ENCODE data around the gene ITGB1. TPM values are rescaled to one million over a fixed set of nuclear protein-coding genes. Genes with fewer than 3 reads are reported as not detected.

ITGB1 gene
- total and polyA plus RNA-seq, 5 experiments from 2014 or later: 26.1 to 107 (median 34.2) TPM

- Mint-ChIP-seq H3K27ac (no peak overlapping the region), H3K36me3 (peaks cover 0 to 2% (median 0%) of the 10 kb centered on the region in 3 donors), H3K27me3 (no peaks in the 10 kb centered on the region), H3K4me1 (peaks cover 0 to 6% (median 5%) of the 10 kb centered on the region in 4 donors), H3K4me3 (no peak overlapping the region), H3K9me3 (no peaks in the 10 kb centered on the region)
- ATAC-seq (no peak), DNase-seq (no peak)
- POLR2A ChIA-PET: no interaction called here
Observed at GRCh38 chr10:32888161-32888927, 69.7 kb downstream of the ITGB1 start.

DNA sequence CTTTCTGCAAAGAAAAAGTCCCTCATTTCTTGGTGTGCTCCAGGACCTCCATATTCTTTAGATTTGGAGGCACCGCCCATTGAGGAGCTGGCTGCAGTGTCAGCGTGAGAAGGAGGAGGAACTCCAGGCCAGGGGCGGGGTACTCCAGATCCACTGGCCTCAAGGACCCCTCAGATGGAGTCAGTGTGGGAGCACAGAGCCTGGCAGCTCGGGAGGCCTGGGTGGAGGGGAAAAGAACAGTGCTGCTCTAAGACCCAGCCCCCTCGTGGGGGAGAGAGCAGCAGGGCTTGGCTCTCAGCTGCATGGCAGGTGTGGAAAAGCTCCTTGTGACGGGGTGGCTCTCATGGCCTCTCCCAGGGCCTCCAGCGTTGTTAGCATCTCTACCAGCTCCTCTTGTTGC lies 70.5 kb downstream of the ITGB1 start:
- POLR2A ChIA-PET: no interaction called here
- ATAC-seq: no peak
- Mint-ChIP-seq H3K4me3 (no peak overlapping the region), H3K9me3 (no peaks in the 10 kb centered on the region), H3K27me3 (no peaks in the 10 kb centered on the region), H3K4me1 (peaks cover 0 to 6% (median 5%) of the 10 kb centered on the region in 4 donors), H3K36me3 (peaks cover 0 to 2% (median 0%) of the 10 kb centered on the region in 3 donors), H3K27ac (no peak overlapping the region)
- peak in 1 of 10 donors; percentile 53 for DNase-seq

- ATAC-seq (no peak), DNase-seq (no peak)
- Mint-ChIP-seq H3K9me3 (no peaks in the 10 kb centered on the region), H3K36me3 (peaks cover 0 to 7% (median 0%) of the 10 kb centered on the region in 3 donors), H3K4me3 (no peak overlapping the region), H3K27ac (no peak overlapping the region), H3K4me1 (no peaks in the 10 kb centered on the region), H3K27me3 (peaks cover 0 to 2% (median 0%) of the 10 kb centered on the region in 5 donors)
- POLR2A ChIA-PET: no interaction called here
Observed at GRCh38 chr10:32882076-32882475, 76.0 kb downstream of the ITGB1 start.

DNA sequence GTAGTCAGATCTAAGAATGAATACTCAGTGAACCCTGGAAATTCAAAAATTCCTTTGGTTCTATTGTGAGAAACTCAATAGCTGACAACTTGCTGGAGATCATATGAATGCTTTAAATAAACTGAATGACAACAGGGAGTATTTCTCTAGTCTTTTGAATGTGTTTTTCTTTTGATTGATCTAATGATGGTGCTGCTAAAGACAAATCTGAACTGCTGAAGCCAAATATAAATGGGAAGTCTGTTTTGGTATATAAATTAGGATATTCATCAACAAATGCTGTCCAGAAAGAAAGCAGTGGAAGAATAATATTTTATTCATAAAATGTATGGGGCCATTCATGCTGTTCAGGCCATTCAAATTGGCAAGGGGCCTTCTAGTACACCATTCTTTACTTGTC lies 79.4 kb downstream of the ITGB1 start:
- Mint-ChIP-seq H3K36me3 (peaks cover under 1 to 11% (median 3%) of the 10 kb centered on the region in 3 donors), H3K9me3 (peaks cover 0 to 4% (median 0%) of the 10 kb centered on the region in 9 donors), H3K27me3 (peaks cover 0 to 2% (median 0%) of the 10 kb centered on the region in 5 donors), H3K27ac (no peak overlapping the region), H3K4me3 (no peak overlapping the region), H3K4me1 (no peaks in the 10 kb centered on the region)
- no peak for DNase-seq
- POLR2A ChIA-PET: no interaction called here
- no peak for ATAC-seq

- ATAC-seq: no peak
- Mint-ChIP-seq H3K27ac (no peak overlapping the region), H3K36me3 (peaks cover 3 to 12% (median 8%) of the 10 kb centered on the region in 3 donors), H3K4me1 (no peaks in the 10 kb centered on the region), H3K9me3 (peaks cover 0 to 11% (median 2%) of the 10 kb centered on the region in 9 donors), H3K27me3 (peaks cover 0 to 2% (median 0%) of the 10 kb centered on the region in 5 donors), H3K4me3 (no peak overlapping the region)
- POLR2A ChIA-PET: no interaction called here
- DNase-seq: no peak
Observed at GRCh38 chr10:32877915-32878314, 80.1 kb downstream of the ITGB1 start.

- Mint-ChIP-seq H3K27me3 (no peaks in the 10 kb centered on the region), H3K4me3 (no peak overlapping the region), H3K4me1 (no peaks in the 10 kb centered on the region), H3K36me3 (peaks cover 0 to 6% (median 0%) of the 10 kb centered on the region in 3 donors), H3K9me3 (peaks cover 0 to 11% (median 3%) of the 10 kb centered on the region in 9 donors), H3K27ac (no peak overlapping the region)
- no peak for ATAC-seq
- POLR2A ChIA-PET: interaction anchor here (0.9 kb wide), 1 partner anchor 486 kb away, joined by 3 read pairs; no protein-coding TSS in a partner anchor
- no peak for DNase-seq
Observed at GRCh38 chr10:32865170-32865569, 92.9 kb downstream of the ITGB1 start.

DNA sequence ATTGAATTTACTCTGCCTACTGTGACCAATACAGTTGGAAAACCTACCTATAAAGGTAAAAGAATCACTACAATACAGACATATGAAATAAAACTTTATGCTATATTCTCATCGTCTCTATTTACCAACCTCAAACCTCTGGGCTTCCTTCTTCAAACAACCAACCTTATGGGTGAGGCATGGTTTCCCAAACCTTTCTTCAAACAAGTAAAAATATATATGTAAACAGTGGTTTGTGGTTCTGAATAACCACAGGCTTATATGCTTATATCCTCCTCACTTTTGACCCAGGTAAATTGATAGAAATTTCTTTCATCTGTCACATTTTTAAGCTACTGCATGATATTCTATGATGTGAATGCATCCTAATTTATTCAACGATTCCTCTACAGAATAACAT lies 103.6 kb downstream of the ITGB1 start:
- ATAC-seq (no peak), DNase-seq (no peak)
- Mint-ChIP-seq H3K4me3 (no peak overlapping the region), H3K9me3 (peaks cover 0 to 19% (median 2%) of the 10 kb centered on the region in 9 donors), H3K27me3 (no peaks in the 10 kb centered on the region), H3K4me1 (peaks cover 0 to 2% (median under 1%) of the 10 kb centered on the region in 4 donors), H3K27ac (no peak overlapping the region), H3K36me3 (peaks cover 4 to 19% (median 7%) of the 10 kb centered on the region in 3 donors)
- POLR2A ChIA-PET: no interaction called here

- H3K36me3 Mint-ChIP-seq: peaks cover under 1 to 9% (median 5%) of the 10 kb centered on the region in 3 donors
- H3K4me1 Mint-ChIP-seq: peaks cover 0 to 2% (median under 1%) of the 10 kb centered on the region in 4 donors
- DNase-seq (no peak), ATAC-seq (no peak)
- H3K9me3 Mint-ChIP-seq: peaks cover 0 to 3% (median 0%) of the 10 kb centered on the region in 9 donors
- H3K27ac Mint-ChIP-seq: no peak overlapping the region
- no peak overlapping the region for H3K4me3 Mint-ChIP-seq
- POLR2A ChIA-PET: no interaction called here
- no peaks in the 10 kb centered on the region for H3K27me3 Mint-ChIP-seq
Observed at GRCh38 chr10:32851301-32851700, 106.7 kb downstream of the ITGB1 start.
